Activated CD4-positive, alpha-beta memory T cell treated with anti-CD3 and anti-CD28 coated beads, Interleukin-2, amount 10 ng/mL, durations not matched to agents 7 days and 5 days (primary cell): ENCODE results near the gene HSD17B14. TPM values are rescaled to one million over a fixed set of nuclear protein-coding genes. Genes with fewer than 3 reads are reported as not detected.
"Not testable (repeated sequence)": the region's sequence is repeated elsewhere in the genome, so short reads cannot be mapped to it uniquely, and the experiment has no call there.

Experiments used
- CTCF ChIA-PET: fragments of 350-600 bp; sonication (Branson Sonifier 250); formaldehyde crosslinking; loops from one replicate; lab custom pipeline; 2021; ENCODE audit warnings: antibody characterized with exemption, inconsistent platforms; lab: Charles Lee
- POLR2A ChIA-PET: fragments of 350-600 bp; sonication (Branson Sonifier 250); formaldehyde crosslinking; loops from one replicate; lab custom pipeline; 2021; ENCODE audit warnings: antibody characterized with exemption; lab: Charles Lee
- DNase-seq: peaks from one replicate; pipeline ENCODE4 v3.0.0-alpha.2; 2020
- H3K27ac Mint-ChIP-seq: one replicate; pipeline ENCODE4 v1.8.0; 2021; ENCODE audit warnings: mild to moderate bottlenecking, mixed read lengths
- H3K27me3 Mint-ChIP-seq: one replicate; pipeline ENCODE4 v1.8.0; 2021; ENCODE audit warnings: mixed read lengths
- H3K36me3 Mint-ChIP-seq: one replicate; pipeline ENCODE4 v1.8.0; 2021; ENCODE audit warnings: low read depth, mixed read lengths
- H3K4me1 Mint-ChIP-seq: one replicate; pipeline ENCODE4 v1.8.0; 2021; ENCODE audit warnings: mixed read lengths
- H3K4me3 Mint-ChIP-seq: one replicate; pipeline ENCODE4 v1.8.0; 2021; ENCODE audit warnings: mild to moderate bottlenecking, mixed read lengths
- H3K9me3 Mint-ChIP-seq: one replicate; pipeline ENCODE4 v1.8.0; 2021; ENCODE audit warnings: mixed read lengths
- total RNA-seq, 2 experiments: library from RNA; stranded (reverse); gene quantifications; one replicate each; pipeline ENCODE4 v1.2.3, GENCODE V29; 2021

Gene HSD17B14
- total RNA-seq, 2 experiments from 2014 or later, result 0.50 to 0.63 TPM

DNA sequence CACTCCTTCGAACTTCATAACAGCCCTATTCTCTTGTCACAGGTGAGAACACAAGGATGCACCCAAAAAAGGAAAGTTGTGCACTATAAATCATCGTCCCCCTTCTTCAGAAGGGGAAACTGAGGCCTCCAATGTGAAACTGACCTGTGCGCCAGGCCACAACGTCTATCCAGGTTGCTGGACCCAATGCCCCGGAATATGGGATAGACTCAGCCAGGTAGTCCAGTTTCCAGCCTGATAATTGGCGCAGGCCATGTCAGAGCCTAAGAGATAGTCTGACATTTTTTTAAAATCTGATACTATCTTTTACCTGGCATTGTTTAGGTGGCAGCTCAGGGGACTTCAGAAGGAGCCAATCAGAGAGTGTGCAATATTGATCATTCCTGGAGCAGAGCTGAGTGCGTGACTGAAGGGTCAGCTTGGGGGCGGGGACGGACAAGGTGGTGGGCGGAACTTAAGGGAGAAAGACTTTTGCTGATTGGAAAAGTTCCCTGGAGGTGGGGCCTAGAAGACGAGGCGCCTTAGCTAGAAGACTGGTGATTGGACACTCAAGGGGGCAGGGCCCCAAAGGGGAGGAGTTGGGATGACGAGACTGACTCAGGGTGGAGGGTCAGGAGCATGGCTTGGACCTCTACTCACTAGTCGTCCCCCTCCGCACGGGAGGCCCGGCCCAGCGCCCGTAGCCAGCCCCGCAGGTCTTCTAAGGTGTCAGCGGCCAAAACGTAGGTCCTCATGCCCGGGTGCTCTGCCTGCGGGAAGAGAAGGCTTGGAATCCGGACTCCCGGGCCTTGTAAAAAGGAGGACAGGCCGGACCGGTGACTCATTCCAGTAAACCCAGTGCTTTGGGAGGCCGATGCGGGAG is 23.7 kb upstream of the HSD17B14 start:
- no peak overlapping the region for H3K4me3 Mint-ChIP-seq
- no peaks in the 10 kb centered on the region for H3K9me3 Mint-ChIP-seq
- H3K27ac Mint-ChIP-seq, result no peak overlapping the region
- no peak for DNase-seq
- H3K4me1 Mint-ChIP-seq, result peaks cover 11% of the 10 kb centered on the region
- CTCF ChIA-PET, result interaction anchor here (0.5 kb wide), 1 partner anchor 112 kb away, joined by 4 read pairs; no protein-coding TSS in a partner anchor
- POLR2A ChIA-PET, result interaction anchor here (1.0 kb wide), 1 partner anchor 104 kb away, joined by 3 read pairs; no protein-coding TSS in a partner anchor
- H3K27me3 Mint-ChIP-seq, result peaks cover 2% of the 10 kb centered on the region
- no peaks in the 10 kb centered on the region for H3K36me3 Mint-ChIP-seq

- ChIA-PET CTCF (interaction anchor here (1.5 to 1.8 kb wide), 3 partner anchors 17 to 134 kb away, joined by 5 to 6 read pairs (median 6); partner anchors contain the start of genes GYS1 and RUVBL2), POLR2A (interaction anchor here (1.0 to 1.5 kb wide), 2 partner anchors 13 to 105 kb away, joined by 3 to 10 read pairs; partner anchors contain the start of gene PPP1R15A)
- Mint-ChIP-seq H3K4me3 (peak overlapping the region; percentile 94), H3K27me3 (peaks cover 2% of the 10 kb centered on the region), H3K4me1 (peaks cover 11% of the 10 kb centered on the region), H3K36me3 (no peaks in the 10 kb centered on the region), H3K9me3 (no peaks in the 10 kb centered on the region), H3K27ac (peak overlapping the region; percentile 78)
- peak; percentile 84 for DNase-seq
These were observed 22.9 kb upstream of the HSD17B14 start for GRCh38 chr19:48858984-48859710.

- no peak for DNase-seq
- Mint-ChIP-seq H3K27me3 (peaks cover 2% of the 10 kb centered on the region), H3K9me3 (no peaks in the 10 kb centered on the region), H3K36me3 (no peaks in the 10 kb centered on the region), H3K4me3 (no peak overlapping the region), H3K4me1 (peaks cover 11% of the 10 kb centered on the region), H3K27ac (no peak overlapping the region)
- ChIA-PET CTCF (interaction anchor here (0.7 kb wide), 1 partner anchor 482 kb away, joined by 3 read pairs; no protein-coding TSS in a partner anchor), POLR2A (no interaction called here)
These were observed 20.6 kb upstream of the HSD17B14 start for GRCh38 chr19:48856921-48857320.

DNA sequence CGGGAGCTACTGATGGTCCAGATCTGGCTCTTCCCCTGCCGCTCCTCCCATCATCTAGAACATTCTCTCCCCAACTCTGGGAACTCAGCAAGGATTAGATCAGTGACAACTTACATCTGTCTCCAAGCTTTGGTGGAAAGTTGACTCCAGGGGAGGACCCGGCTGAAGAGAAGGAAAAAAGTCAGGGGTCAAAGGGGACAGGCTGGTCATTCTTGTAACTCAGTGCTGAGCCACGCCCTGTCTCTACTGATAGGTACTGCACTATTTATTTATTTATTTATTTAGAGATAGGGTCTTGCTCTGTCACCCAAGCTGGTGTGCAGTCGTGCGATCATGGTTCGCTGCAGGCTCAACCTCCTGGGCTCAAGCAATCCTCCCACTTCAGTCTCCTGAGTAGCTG is 17.8 kb upstream of the HSD17B14 start:
- ChIA-PET CTCF (interaction anchor here (0.9 kb wide), 1 partner anchor 66 kb away, joined by 3 read pairs; no protein-coding TSS in a partner anchor), POLR2A (interaction anchor here (0.9 kb wide), 1 partner anchor 12 kb away, joined by 3 read pairs; no protein-coding TSS in a partner anchor)
- no peak overlapping the region for H3K4me3 Mint-ChIP-seq
- no peaks in the 10 kb centered on the region for H3K36me3 Mint-ChIP-seq
- DNase-seq, result no peak
- H3K4me1 Mint-ChIP-seq, result peaks cover 3% of the 10 kb centered on the region
- H3K27ac Mint-ChIP-seq, result no peak overlapping the region
- no peaks in the 10 kb centered on the region for H3K9me3 Mint-ChIP-seq
- no peaks in the 10 kb centered on the region for H3K27me3 Mint-ChIP-seq

DNA sequence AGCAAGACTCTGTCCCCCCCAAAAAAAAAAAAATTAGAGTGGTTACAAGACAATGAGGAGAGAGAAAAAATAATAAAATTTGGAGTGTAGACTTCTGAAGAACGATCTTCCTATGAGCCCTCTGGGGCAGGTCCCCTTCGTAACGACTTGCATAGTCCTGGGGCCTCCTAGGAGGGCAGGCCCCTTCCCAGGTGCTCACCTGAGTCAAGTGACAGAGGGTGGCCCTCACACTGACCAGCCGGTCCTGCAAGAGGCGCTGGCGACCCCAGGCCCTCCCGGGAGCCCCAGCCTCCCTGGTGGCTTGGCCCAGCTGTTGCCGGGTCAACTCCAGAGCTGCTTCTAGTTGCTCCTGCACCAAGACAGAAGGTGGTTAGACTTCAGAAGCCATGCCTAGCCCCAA is 17.2 kb upstream of the HSD17B14 start:
- Mint-ChIP-seq H3K27me3 (no peaks in the 10 kb centered on the region), H3K4me3 (no peak overlapping the region), H3K27ac (no peak overlapping the region), H3K4me1 (no peaks in the 10 kb centered on the region), H3K36me3 (no peaks in the 10 kb centered on the region), H3K9me3 (no peaks in the 10 kb centered on the region)
- CTCF ChIA-PET, result interaction anchor here (0.6 kb wide), 1 partner anchor 125 kb away, joined by 4 read pairs; no protein-coding TSS in a partner anchor
- POLR2A ChIA-PET, result interaction anchor here (0.9 kb wide), 1 partner anchor 11 kb away, joined by 3 read pairs; no protein-coding TSS in a partner anchor
- no peak for DNase-seq

DNA sequence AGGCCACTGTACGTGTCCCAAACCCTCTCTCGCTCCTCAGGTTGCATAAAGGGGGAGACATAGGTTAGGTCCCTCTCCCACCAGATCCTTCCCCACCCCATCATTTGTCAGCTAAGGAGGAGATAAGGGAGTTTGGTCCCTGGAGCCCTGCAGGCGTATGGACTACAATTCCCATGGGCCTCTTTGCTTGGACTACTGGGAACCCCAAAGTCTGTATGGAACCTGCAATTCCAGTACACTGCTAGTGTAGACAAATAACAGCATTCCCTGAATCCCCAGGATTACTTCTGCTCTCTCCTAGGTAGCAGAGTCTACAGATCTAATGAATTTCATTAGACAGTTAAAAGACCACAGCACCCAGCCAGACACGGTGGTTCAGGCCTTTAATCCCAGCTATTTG is 16.0 kb upstream of the HSD17B14 start:
- no peaks in the 10 kb centered on the region for H3K27me3 Mint-ChIP-seq
- ChIA-PET POLR2A (no interaction called here), CTCF (interaction anchor here (0.8 to 1.5 kb wide), 4 partner anchors 10 to 141 kb away, joined by 3 to 4 read pairs (median 4); partner anchors contain the start of genes GYS1 and RUVBL2)
- H3K36me3 Mint-ChIP-seq, result no peaks in the 10 kb centered on the region
- H3K4me1 Mint-ChIP-seq, result no peaks in the 10 kb centered on the region
- H3K9me3 Mint-ChIP-seq, result no peaks in the 10 kb centered on the region
- H3K4me3 Mint-ChIP-seq, result no peak overlapping the region
- no peak for DNase-seq
- H3K27ac Mint-ChIP-seq, result no peak overlapping the region

DNA sequence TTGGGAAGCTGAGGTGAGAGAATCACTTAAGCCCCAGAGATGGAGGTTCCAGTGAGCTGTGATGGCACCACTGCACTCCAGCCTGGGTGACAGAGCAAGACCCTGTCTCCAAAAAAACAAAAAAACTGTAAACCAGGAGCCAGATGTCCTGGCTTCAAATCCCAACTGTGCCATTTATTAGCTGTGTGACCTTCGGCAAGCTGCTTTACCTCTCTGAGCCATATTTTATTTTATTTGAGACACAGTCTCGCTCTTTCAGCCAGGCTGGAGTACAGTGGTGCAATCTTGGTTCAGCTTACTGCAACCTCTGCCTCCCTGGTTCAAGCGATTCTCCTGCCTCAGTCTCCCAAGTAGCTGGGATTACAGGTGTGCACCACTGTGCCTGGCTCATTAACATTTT is 10.4 kb upstream of the HSD17B14 start:
- CTCF ChIA-PET, result interaction anchor here (0.8 to 4.5 kb wide), 6 partner anchors 10 to 147 kb away, joined by 3 to 13 read pairs (median 4); partner anchors contain the start of genes GYS1, HSD17B14 and RUVBL2
- H3K4me3 Mint-ChIP-seq, H3K27ac Mint-ChIP-seq, H3K9me3 Mint-ChIP-seq, H3K4me1 Mint-ChIP-seq, DNase-seq, H3K36me3 Mint-ChIP-seq, H3K27me3 Mint-ChIP-seq: not testable (repeated sequence)
- POLR2A ChIA-PET, result interaction anchor here (2.6 kb wide), 1 partner anchor 26 kb away, joined by 7 read pairs; the partner anchor contains the start of gene PPP1R15A

DNA sequence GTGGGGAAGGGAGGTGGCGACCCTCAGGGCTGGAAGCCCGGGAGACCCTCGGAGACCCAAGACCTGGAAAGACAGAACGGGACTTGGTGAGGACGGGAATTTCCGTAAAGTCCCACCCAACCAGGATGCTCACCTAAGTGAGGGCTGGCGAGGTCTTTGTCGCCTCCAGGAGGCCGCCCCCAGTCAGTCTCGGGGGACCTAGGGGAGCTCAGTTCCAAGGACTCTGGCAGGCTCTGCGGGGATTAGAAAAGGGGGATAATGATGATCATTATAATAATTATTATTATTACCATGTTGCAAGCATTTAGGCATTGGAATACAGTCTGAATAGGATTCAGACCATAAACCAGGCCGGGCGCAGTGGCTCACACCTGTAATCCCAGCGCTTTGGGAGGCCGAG is 9.1 kb upstream of the HSD17B14 start:
- Mint-ChIP-seq H3K4me3 (no peak overlapping the region), H3K36me3 (no peaks in the 10 kb centered on the region), H3K9me3 (no peaks in the 10 kb centered on the region), H3K4me1 (no peaks in the 10 kb centered on the region), H3K27me3 (no peaks in the 10 kb centered on the region), H3K27ac (no peak overlapping the region)
- CTCF ChIA-PET, result interaction anchor here (1.2 to 6.4 kb wide), 5 partner anchors 9 to 148 kb away, joined by 6 to 109 read pairs (median 13); partner anchors contain the start of genes GYS1, HSD17B14 and RUVBL2
- no peak for DNase-seq
- POLR2A ChIA-PET, result interaction anchor here (2.1 kb wide), 1 partner anchor 30 kb away, joined by 7 read pairs; no protein-coding TSS in a partner anchor

- ChIA-PET CTCF (interaction anchor here (0.7 to 6.4 kb wide), 9 partner anchors 8 to 279 kb away, joined by 3 to 109 read pairs (median 6); partner anchors contain the start of genes GYS1, HSD17B14 and RUVBL2), POLR2A (interaction anchor here (2.1 kb wide), 1 partner anchor 31 kb away, joined by 7 read pairs; no protein-coding TSS in a partner anchor)
- DNase-seq, result no peak
- H3K27me3 Mint-ChIP-seq, result no peaks in the 10 kb centered on the region
- no peak overlapping the region for H3K27ac Mint-ChIP-seq
- H3K4me3 Mint-ChIP-seq, result no peak overlapping the region
- no peaks in the 10 kb centered on the region for H3K36me3 Mint-ChIP-seq
- no peaks in the 10 kb centered on the region for H3K9me3 Mint-ChIP-seq
- no peaks in the 10 kb centered on the region for H3K4me1 Mint-ChIP-seq
These were observed 8.2 kb upstream of the HSD17B14 start for GRCh38 chr19:48844472-48844871.

DNA sequence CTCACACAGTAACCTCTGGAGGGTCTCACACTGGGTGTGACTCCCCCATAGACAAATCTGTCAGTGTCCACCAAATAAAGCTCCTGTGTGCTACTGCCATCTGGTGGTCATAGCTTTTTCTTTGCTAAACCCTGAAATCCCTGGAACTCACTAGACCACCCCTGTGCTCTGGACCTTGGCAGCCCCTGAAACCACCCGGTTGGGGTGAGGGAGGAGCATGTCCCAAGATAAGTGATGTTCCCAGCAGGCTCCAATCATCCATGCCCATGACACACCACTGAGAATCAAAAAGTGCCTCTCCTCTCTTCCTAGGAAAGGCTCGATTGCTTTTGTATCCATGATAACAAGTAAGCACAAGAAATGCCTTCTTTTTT is 6.5 kb upstream of the HSD17B14 start:
- H3K27me3 Mint-ChIP-seq, result no peaks in the 10 kb centered on the region
- POLR2A ChIA-PET, result interaction anchor here (0.6 to 2.9 kb wide), 7 partner anchors 11 to 197 kb away, joined by 3 to 10 read pairs (median 5); partner anchors contain the start of genes CA11 and RUVBL2
- H3K36me3 Mint-ChIP-seq, result no peaks in the 10 kb centered on the region
- peaks cover under 1% of the 10 kb centered on the region for H3K4me1 Mint-ChIP-seq
- H3K4me3 Mint-ChIP-seq, result no peak overlapping the region
- no peaks in the 10 kb centered on the region for H3K9me3 Mint-ChIP-seq
- no peak overlapping the region for H3K27ac Mint-ChIP-seq
- CTCF ChIA-PET, result interaction anchor here (0.6 to 6.4 kb wide), 36 partner anchors 9 to 337 kb away, joined by 3 to 109 read pairs (median 5); partner anchors contain the start of genes CA11, DHDH, FTL and NUCB1
- peak; percentile 49 for DNase-seq

- no peak overlapping the region for H3K27ac Mint-ChIP-seq
- H3K9me3 Mint-ChIP-seq, result no peaks in the 10 kb centered on the region
- ChIA-PET POLR2A (interaction anchor here (0.9 to 2.9 kb wide), 4 partner anchors 46 to 196 kb away, joined by 3 to 10 read pairs (median 8); partner anchors contain the start of gene CA11), CTCF (interaction anchor here (0.7 to 6.4 kb wide), 18 partner anchors 13 to 710 kb away, joined by 3 to 109 read pairs (median 6); partner anchors contain the start of genes BCAT2, CA11 and NUCB1)
- no peak overlapping the region for H3K4me3 Mint-ChIP-seq
- H3K4me1 Mint-ChIP-seq, result peaks cover 8% of the 10 kb centered on the region
- H3K27me3 Mint-ChIP-seq, result peaks cover 3% of the 10 kb centered on the region
- DNase-seq, result no peak
- no peaks in the 10 kb centered on the region for H3K36me3 Mint-ChIP-seq
These were observed 5.3 kb upstream of the HSD17B14 start for GRCh38 chr19:48841571-48841970.

DNA sequence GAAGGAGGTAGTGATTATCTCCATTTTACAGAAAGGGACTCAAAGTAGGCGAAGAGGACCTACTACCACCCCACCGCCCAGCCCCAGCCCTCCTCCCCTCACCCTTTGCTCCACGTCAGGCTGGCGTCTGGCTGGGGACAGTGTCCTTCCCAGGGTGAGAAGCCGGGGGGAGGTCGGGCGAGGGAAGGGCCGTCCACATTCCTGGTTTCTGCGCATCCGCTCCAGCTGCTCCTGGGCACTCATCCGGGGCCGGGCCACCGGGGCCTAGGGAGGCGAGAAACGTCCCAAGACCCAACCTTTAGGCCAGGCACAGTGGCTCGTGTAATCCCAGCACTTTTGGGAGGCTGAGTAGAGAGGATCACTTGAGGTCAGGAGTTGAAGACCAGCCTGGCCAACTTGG is 4.8 kb upstream of the HSD17B14 start:
- ChIA-PET CTCF (interaction anchor here (0.8 to 6.4 kb wide), 8 partner anchors 13 to 129 kb away, joined by 3 to 109 read pairs (median 12); partner anchors contain the start of gene BCAT2), POLR2A (interaction anchor here (0.9 to 2.9 kb wide), 3 partner anchors 45 to 195 kb away, joined by 3 to 8 read pairs (median 7); partner anchors contain the start of gene CA11)
- DNase-seq, result no peak
- Mint-ChIP-seq H3K4me3 (no peak overlapping the region), H3K36me3 (no peaks in the 10 kb centered on the region), H3K27me3 (peaks cover 3% of the 10 kb centered on the region), H3K4me1 (peaks cover 12% of the 10 kb centered on the region), H3K9me3 (no peaks in the 10 kb centered on the region), H3K27ac (no peak overlapping the region)
